K562 (cell line): Measurements from ENCODE around the gene GRIN2A. TPM values are rescaled to one million over a fixed set of nuclear protein-coding genes. Genes with fewer than 3 reads are reported as not detected.

Experiments
- ATAC-seq: fragments of 200-7000 bp; cut with Tn5 transposase; 3 replicates; pipeline ENCODE4 v1.9.1; 2020; ENCODE audit warnings: moderate library complexity
- BruUV-seq: library from RNA; stranded (reverse); fragments of 400-500 nt; replicated peaks from 2 replicates; lab custom pipeline; 2021; lab: Mats Ljungman, UMichigan
- CTCF ChIA-PET: fragments of 300-600 bp; formaldehyde crosslinking; extraction: SDS; loops from one replicate; lab custom pipeline; 2021; ENCODE audit warnings: low intra/inter-chr PET ratio; lab: Yijun Ruan, JAX
- POLR2A ChIA-PET: fragments of 300-600, 350-650 bp; sonication (Branson Sonifier 250); formaldehyde crosslinking; extraction: SDS; loops from one replicate; lab custom pipeline; 2021; ENCODE audit warnings: antibody characterized with exemption, inconsistent platforms; lab: Yijun Ruan, JAX
- DNase-seq, 4 experiments: peaks; one replicate each; pipeline versions ENCODE4 v3.0.0 to v3.0.0-alpha.2; 2011 to 2018; ENCODE audit warnings: low spot score in 3 of 4, mixed read lengths in 3 of 4; ENCODE audit errors: extremely low read depth in 1 of 4
- FAIRE-seq: peaks from 2 replicates; lab custom pipeline; 2011; peaks lifted over from hg19 to GRCh38; lab: Jason Lieb, UNC
- H2AFZ ChIP-seq: 2 replicates; pipeline ENCODE4 v1.6.0; 2011; ENCODE audit warnings: low read depth, low read length, control low read depth, inconsistent platforms
- H3K27ac ChIP-seq: fragments of 200-600 bp; 3 replicates; pipeline ENCODE4 v1.8.0; 2011; ENCODE audit warnings: low read depth, mild to moderate bottlenecking, control low read depth, inconsistent platforms, low read length, moderate library complexity, mixed read lengths; ENCODE audit errors: extremely low read depth
- H3K27me3 ChIP-seq, 2 experiments: fragments of 300-600 bp in 1 of 2; 2 replicates in 1 of 2; 3 replicates in 1 of 2; pipeline versions ENCODE4 v1.6.0 to v1.8.0; 2011; ENCODE audit warnings: inconsistent platforms in 2 of 2, low read length in 2 of 2, mild to moderate bottlenecking in 1 of 2, mixed read lengths in 1 of 2, moderate library complexity in 1 of 2; ENCODE audit not compliant: control insufficient read depth in 2 of 2, insufficient read depth in 2 of 2
- H3K36me3 ChIP-seq: fragments of 300-600 bp; 3 replicates; pipeline ENCODE4 v1.8.0; 2011; ENCODE audit warnings: mild to moderate bottlenecking, low read length, inconsistent platforms; ENCODE audit not compliant: control insufficient read depth, insufficient read depth
- H3K4me1 ChIP-seq, 2 experiments: fragments of 200-600 bp in 1 of 2; replicated peaks in 1 of 2; 2 replicates in 1 of 2; 3 replicates in 1 of 2; pipeline versions ENCODE4 v1.5.1 to v1.8.0; 2011; ENCODE audit warnings: inconsistent platforms in 2 of 2, low read length in 2 of 2, mild to moderate bottlenecking in 1 of 2, mixed read lengths in 1 of 2, moderate library complexity in 1 of 2; ENCODE audit not compliant: control insufficient read depth in 2 of 2, insufficient read depth in 2 of 2
- H3K4me2 ChIP-seq: 2 replicates; pipeline ENCODE4 v1.6.1; 2011; ENCODE audit warnings: low read length, control low read depth, inconsistent platforms, mixed read lengths; ENCODE audit not compliant: insufficient read depth
- H3K4me3 ChIP-seq: fragments of 200-600 bp; sonication (generic), shearing (Covaris generic); 2 replicates; pipeline ENCODE4 v1.5.1; 2016; ENCODE audit warnings: control low read depth, inconsistent platforms
- H3K79me2 ChIP-seq: fragments of 200-600 bp; 3 replicates; pipeline ENCODE4 v1.8.0; 2011; ENCODE audit warnings: low read length, inconsistent platforms; ENCODE audit not compliant: control insufficient read depth, insufficient read depth
- H3K9ac ChIP-seq, 2 experiments: 2 replicates each; pipeline versions ENCODE4 v1.6.0 to v1.6.1; 2011; ENCODE audit warnings: low read depth in 2 of 2, low read length in 2 of 2, control low read depth in 1 of 2, inconsistent platforms in 1 of 2, mild to moderate bottlenecking in 1 of 2, mixed read lengths in 1 of 2; ENCODE audit not compliant: insufficient read depth in 1 of 2
- H3K9me1 ChIP-seq: one replicate; pipeline ENCODE4 v1.6.0; 2011; ENCODE audit warnings: inconsistent platforms, mild to moderate bottlenecking, low read length, moderate library complexity; ENCODE audit not compliant: control insufficient read depth, insufficient read depth
- H3K9me3 ChIP-seq: replicated peaks from 2 replicates; pipeline ENCODE4 v1.5.1; 2011; ENCODE audit warnings: low read depth, low read length, inconsistent platforms; ENCODE audit not compliant: control insufficient read depth, insufficient read depth
- H4K20me1 ChIP-seq: replicated peaks from 2 replicates; pipeline ENCODE4 v1.6.1; 2011; ENCODE audit warnings: low read length, inconsistent platforms, mixed read lengths; ENCODE audit not compliant: control insufficient read depth, insufficient read depth
- FOXA3 ChIP-seq, 2 experiments: fragments of 450-650 bp in 1 of 2; sonication (generic) in 1 of 2; formaldehyde crosslinking; IDR thresholded peaks in 1 of 2; conservative IDR thresholded peaks in 1 of 2; 2 replicates each; pipeline versions ENCODE4 v1.4.0 to v1.8.0; 2020 to 2022; ENCODE audit warnings: mild to moderate bottlenecking in 2 of 2, missing genetic modification reagents in 1 of 2
- GTF2E2 ChIP-seq: fragments of 200-800 bp; sonication (Bioruptor generic); IDR thresholded peaks from 2 replicates; pipeline ENCODE4 v1.6.1; 2016; ENCODE audit warnings: missing genetic modification characterization, missing compliant biosample characterization
- MYNN ChIP-seq, 2 experiments: sonication (generic); formaldehyde crosslinking in 1 of 2; IDR thresholded peaks; 2 replicates each; pipeline versions ENCODE4 v1.5.0 to v1.6.1; 2016 to 2020; ENCODE audit warnings: antibody characterized with exemption in 1 of 2, missing genetic modification reagents in 1 of 2
- TCF7L2 ChIP-seq: fragments of 150-350 bp; IDR thresholded peaks from 2 replicates; pipeline ENCODE4 v1.6.1; 2016; ENCODE audit warnings: low read depth, mild to moderate bottlenecking, low read length, moderate library complexity
- ZKSCAN1 ChIP-seq: fragments of 150-350 bp; IDR thresholded peaks from 2 replicates; pipeline ENCODE4 v1.6.1; 2016; ENCODE audit warnings: low read depth, low read length
- WGBS: fragments of 100-300 bp; shearing (Covaris generic); methylation state at CpG from one replicate; pipeline ENCODE4 v1.1.6; 2016; ENCODE audit warnings: low coverage, mixed read lengths; ENCODE audit not compliant: insufficient coverage; ENCODE audit errors: missing lambda C conversion rate; 5-methylcytosine and 5-hydroxymethylcytosine counted together
- in situ Hi-C: fragments of 300-500 bp; cut with MboI; formaldehyde crosslinking; loops from 4 replicates; pipeline ENCODE4 v1.15.0; 2018; ENCODE audit warnings: inconsistent platforms, mixed read lengths
- intact Hi-C: fragments of 100-400 bp; cut with micrococcal nuclease; formaldehyde crosslinking; loops from 2 replicates; pipeline ENCODE4 v1.14.2; 2022
- polyA plus RNA-seq, 8 experiments: library from polyadenylated mRNA; depleted of rRNA in 4 of 8; stranded (reverse) in 5 of 8; unstranded in 3 of 8; fragments of >200 nt; fragmentation: Nextera tagmentation in 2 of 8; fragmentation: Illumina TruSeq in 1 of 8; extraction: Ambion mirVana in 2 of 8; extraction: Trizol in 1 of 8; gene quantifications; 2 replicates each; pipeline versions ENCODE4 v1.2.1 to v1.2.3, GENCODE V29; 2011 to 2014; ENCODE audit warnings: inconsistent platforms in 1 of 8, missing spikeins in 1 of 8
- total RNA-seq, 7 experiments: library from RNA; depleted of rRNA in 6 of 7; stranded (reverse); fragments of >200 nt in 6 of 7; fragmentation: Illumina TruSeq in 2 of 7; extraction: Trizol in 2 of 7; gene quantifications; 2 replicates each; pipeline versions ENCODE4 v1.2.1 to v1.2.3, GENCODE V29; 2011 to 2021; ENCODE audit warnings: low replicate concordance in 1 of 7

GRIN2A gene
- total and polyA plus RNA-seq, 9 of the 15 experiments (the other 6 are each of a cell fraction or from before 2014, with no cell fraction given) = not detected

- no peaks in the 10 kb centered on the region for H3K36me3 ChIP-seq
- no peak for TF ChIP-seq FOXA3 (CRISPR knock-in tag; conservative IDR thresholded peaks at IDR 0.05 in 1 of 2, IDR thresholded peaks at IDR 0.05 in 1 of 2)
- TF ChIP-seq GTF2E2 (tag) = no peak
- no peaks in the 10 kb centered on the region; a peak in 2 of 5 replicates for H3K27me3 ChIP-seq
- H4K20me1 ChIP-seq = no peaks in the 10 kb centered on the region
- intact Hi-C loops (no loop called here), in situ Hi-C loops (no loop called here)
- no peaks in the 10 kb centered on the region for H3K9me3 ChIP-seq
- 0% methylated on average over 3 of the region's 3 CpGs for WGBS
- no peak for ATAC-seq
- H2AFZ ChIP-seq = no peak overlapping the region
- no peaks in the 10 kb centered on the region for H3K9me1 ChIP-seq
- H3K4me3 ChIP-seq = no peak overlapping the region
- no peak overlapping the region for H3K9ac ChIP-seq
- DNase-seq = no peak
- BruUV-seq = no TSS peak
- no peaks in the 10 kb centered on the region for H3K4me1 ChIP-seq
- H3K4me2 ChIP-seq = no peak overlapping the region
- no peaks in the 10 kb centered on the region for H3K79me2 ChIP-seq
- POLR2A ChIA-PET = no interaction called here
- CTCF ChIA-PET = no interaction called here
- FAIRE-seq = no peak
- no peak overlapping the region for H3K27ac ChIP-seq
Measured at GRCh38 chr16:10130538-10130937, 51.7 kb downstream of the GRIN2A start.

GRCh38 chr16:10128397-10129258 lies 53.6 kb downstream of the GRIN2A start:
- ATAC-seq (no peak), FAIRE-seq (no peak), DNase-seq (no peak)
- no peak overlapping the region for H3K4me3 ChIP-seq
- no peak overlapping the region for H3K27ac ChIP-seq
- H2AFZ ChIP-seq = no peak overlapping the region
- no peak overlapping the region for H3K9ac ChIP-seq
- ChIA-PET POLR2A (no interaction called here), CTCF (no interaction called here)
- 0% methylated on average over 9 of the region's 9 CpGs for WGBS
- intact Hi-C loops (no loop called here), in situ Hi-C loops (no loop called here)
- no peaks in the 10 kb centered on the region for H3K79me2 ChIP-seq
- H3K27me3 ChIP-seq = no peaks in the 10 kb centered on the region; a peak in 2 of 5 replicates
- H3K9me1 ChIP-seq = no peaks in the 10 kb centered on the region
- no peaks in the 10 kb centered on the region for H3K4me1 ChIP-seq
- H3K9me3 ChIP-seq = no peaks in the 10 kb centered on the region
- no peaks in the 10 kb centered on the region for H3K36me3 ChIP-seq
- H3K4me2 ChIP-seq = no peak overlapping the region
- H4K20me1 ChIP-seq = no peaks in the 10 kb centered on the region
- BruUV-seq = no TSS peak
- TF ChIP-seq MYNN (IDR thresholded peaks at IDR 0.05) (no peak), MYNN (CRISPR knock-in tag; IDR thresholded peaks at IDR 0.05) (no peak), ZKSCAN1 (peak; percentile 93), TCF7L2 (no peak)
